ENCODE results near the gene BOK. TPM values are rescaled to one million over a fixed set of nuclear protein-coding genes. Genes with fewer than 3 reads are reported as not detected.

The BOK gene
- total RNA-seq, 1 donor from 2014 or later = 83.3 TPM

GRCh38 chr2:241551998-241552737 is 6.4 kb upstream of the BOK start:
- DNase-seq (ENCODE audit: low read depth) = no peak
- no peak overlapping the region for H3K4me3 ChIP-seq (ENCODE audit: low read depth, low read length)
- no peak for TF ChIP-seq CTCF (conservative IDR thresholded peaks at IDR 0.05; ENCODE audit: low read depth, low read length)

- no peak for DNase-seq (ENCODE audit: low read depth)
- H3K4me3 ChIP-seq (ENCODE audit: low read depth, low read length) = no peak overlapping the region
- no peak for TF ChIP-seq CTCF (conservative IDR thresholded peaks at IDR 0.05; ENCODE audit: low read depth, low read length)
Observed at GRCh38 chr2:241553512-241553830, 5.1 kb upstream of the BOK start.

GRCh38 chr2:241553981-241554380 is 4.6 kb upstream of the BOK start:
- no peak overlapping the region for H3K4me3 ChIP-seq (ENCODE audit: low read depth, low read length)
- DNase-seq (ENCODE audit: low read depth) = no peak
- TF ChIP-seq CTCF (conservative IDR thresholded peaks at IDR 0.05; ENCODE audit: low read depth, low read length) = no peak

GRCh38 chr2:241554610-241555322 is 3.8 kb upstream of the BOK start:
- no peak for TF ChIP-seq CTCF (conservative IDR thresholded peaks at IDR 0.05; ENCODE audit: low read depth, low read length)
- H3K4me3 ChIP-seq (ENCODE audit: low read depth, low read length) = no peak overlapping the region
- no peak for DNase-seq (ENCODE audit: low read depth)

GRCh38 chr2:241555711-241556110 is 2.8 kb upstream of the BOK start:
- no peak overlapping the region for H3K4me3 ChIP-seq (ENCODE audit: low read depth, low read length)
- DNase-seq (ENCODE audit: low read depth) = no peak
- no peak for TF ChIP-seq CTCF (conservative IDR thresholded peaks at IDR 0.05; ENCODE audit: low read depth, low read length)

GRCh38 chr2:241556746-241557145 is 1.8 kb upstream of the BOK start:
- no peak for DNase-seq (ENCODE audit: low read depth)
- no peak for TF ChIP-seq CTCF (conservative IDR thresholded peaks at IDR 0.05; ENCODE audit: low read depth, low read length)
- H3K4me3 ChIP-seq (ENCODE audit: low read depth, low read length) = no peak overlapping the region

All from epithelial cell of proximal tubule (primary cell).